Measurements from ENCODE around the gene NXT1.

GRCh38 chr20:23349338-23350195 lies 1.0 kb upstream of the NXT1 start:
- TF ChIP-seq CTCF (IDR thresholded peaks at IDR 0.05) (peak; percentile 78), EZH2 (IDR thresholded peaks at IDR 0.05; ENCODE audit: borderline replicate concordance, insufficient read depth, low read depth, low read length, poor library complexity, severe bottlenecking) (no peak)

Data from B cell (primary cell).